Measurements from ENCODE around the gene EMP1. TPM values are rescaled to one million over a fixed set of nuclear protein-coding genes. Genes with fewer than 3 reads are reported as not detected.

The EMP1 gene
- total RNA-seq, 4 donors from 2014 or later = 569 to 2,226 (median 1,259) TPM

- H3K9me3 ChIP-seq = no peaks in the 10 kb centered on the region
- TF ChIP-seq POLR2AphosphoS5 (IDR thresholded peaks at IDR 0.05) (peak in 1 of 3 donors; percentile 34), CTCF (IDR thresholded peaks at IDR 0.05) (no peak)
- no peaks in the 10 kb centered on the region for H3K27me3 ChIP-seq
- no peak overlapping the region for H3K27ac ChIP-seq
- DNase-seq (ENCODE audit: low spot score in 2 of 2) = peak in 1 of 2 donors; percentile 79
- 51% methylated on average over 5 of the region's 5 CpGs for WGBS
- H3K4me1 ChIP-seq = peaks cover 25% of the 10 kb centered on the region
- no peak overlapping the region for H3K4me3 ChIP-seq
- H3K36me3 ChIP-seq = peaks cover 14% of the 10 kb centered on the region
Measured at GRCh38 chr12:13222076-13222475, 25.6 kb downstream of the EMP1 start.

GRCh38 chr12:13223179-13223804 is 26.8 kb downstream of the EMP1 start:
- Histone ChIP-seq H3K9me3 (no peaks in the 10 kb centered on the region), H3K27me3 (no peaks in the 10 kb centered on the region), H3K27ac (peak overlapping the region; percentile 7), H3K4me3 (no peak overlapping the region), H3K36me3 (peaks cover 6% of the 10 kb centered on the region), H3K4me1 (peaks cover 25% of the 10 kb centered on the region)
- DNase-seq (ENCODE audit: low spot score in 2 of 2) = no peak
- WGBS = 42% methylated on average over 5 of the region's 5 CpGs
- TF ChIP-seq POLR2AphosphoS5 (IDR thresholded peaks at IDR 0.05) = peak in 1 of 3 donors; percentile 26
- no peak for TF ChIP-seq CTCF (IDR thresholded peaks at IDR 0.05)

GRCh38 chr12:13223941-13224340 is 27.4 kb downstream of the EMP1 start:
- Histone ChIP-seq H3K4me3 (no peak overlapping the region), H3K27ac (no peak overlapping the region), H3K4me1 (peaks cover 25% of the 10 kb centered on the region), H3K27me3 (no peaks in the 10 kb centered on the region), H3K36me3 (peaks cover 3% of the 10 kb centered on the region), H3K9me3 (no peaks in the 10 kb centered on the region)
- no peak for DNase-seq (ENCODE audit: low spot score in 2 of 2)
- WGBS = 30% methylated on average over 3 of the region's 3 CpGs
- TF ChIP-seq POLR2A (IDR thresholded peaks at IDR 0.05) = no peak
- TF ChIP-seq EP300 (IDR thresholded peaks at IDR 0.05) = no peak
- TF ChIP-seq POLR2AphosphoS5 (IDR thresholded peaks at IDR 0.05) = no peak
- no peak for TF ChIP-seq CTCF (IDR thresholded peaks at IDR 0.05)

- H3K27me3 ChIP-seq = no peaks in the 10 kb centered on the region
- 73% methylated on average over 7 of the region's 7 CpGs for WGBS
- no peaks in the 10 kb centered on the region for H3K9me3 ChIP-seq
- DNase-seq (ENCODE audit: low spot score in 2 of 2) = no peak
- peaks cover 22% of the 10 kb centered on the region for H3K4me1 ChIP-seq
- no peaks in the 10 kb centered on the region for H3K36me3 ChIP-seq
- TF ChIP-seq CTCF (IDR thresholded peaks at IDR 0.05) (no peak), EP300 (IDR thresholded peaks at IDR 0.05) (no peak)
- H3K27ac ChIP-seq = no peak overlapping the region
- H3K4me3 ChIP-seq = no peak overlapping the region
Measured at GRCh38 chr12:13227191-13227590, 30.7 kb downstream of the EMP1 start.

- TF ChIP-seq CTCF (IDR thresholded peaks at IDR 0.05) (no peak), POLR2AphosphoS5 (IDR thresholded peaks at IDR 0.05) (no peak), POLR2A (IDR thresholded peaks at IDR 0.05) (no peak), EP300 (IDR thresholded peaks at IDR 0.05) (no peak)
- Histone ChIP-seq H3K36me3 (no peaks in the 10 kb centered on the region), H3K4me1 (peaks cover 9% of the 10 kb centered on the region), H3K27ac (no peak overlapping the region), H3K4me3 (no peak overlapping the region), H3K9me3 (no peaks in the 10 kb centered on the region), H3K27me3 (no peaks in the 10 kb centered on the region)
- WGBS = 76% methylated on average over 7 of the region's 7 CpGs
- DNase-seq (ENCODE audit: low spot score in 2 of 2) = no peak
Measured at GRCh38 chr12:13228579-13228978, 32.1 kb downstream of the EMP1 start.
